Stimulated activated CD8-positive, alpha-beta memory T cell treated with anti-CD3 and anti-CD28 coated beads, Interleukin-12 subunit alpha, Interleukin-12 subunit beta, amount 100 ng/mL, for 24 hours (primary cell): Measurements from ENCODE around the gene ZG16.

Experiments
- DNase-seq: peaks from one replicate; pipeline ENCODE4 v3.0.0-alpha.2; 2020; ENCODE audit errors: extremely low read depth

The ZG16 gene

GRCh38 chr16:29821643-29822115, 43.6 kb downstream of the ZG16 start:
- no peak for DNase-seq

GRCh38 chr16:29824589-29825144, 46.6 kb downstream of the ZG16 start:
- DNase-seq = no peak

DNA sequence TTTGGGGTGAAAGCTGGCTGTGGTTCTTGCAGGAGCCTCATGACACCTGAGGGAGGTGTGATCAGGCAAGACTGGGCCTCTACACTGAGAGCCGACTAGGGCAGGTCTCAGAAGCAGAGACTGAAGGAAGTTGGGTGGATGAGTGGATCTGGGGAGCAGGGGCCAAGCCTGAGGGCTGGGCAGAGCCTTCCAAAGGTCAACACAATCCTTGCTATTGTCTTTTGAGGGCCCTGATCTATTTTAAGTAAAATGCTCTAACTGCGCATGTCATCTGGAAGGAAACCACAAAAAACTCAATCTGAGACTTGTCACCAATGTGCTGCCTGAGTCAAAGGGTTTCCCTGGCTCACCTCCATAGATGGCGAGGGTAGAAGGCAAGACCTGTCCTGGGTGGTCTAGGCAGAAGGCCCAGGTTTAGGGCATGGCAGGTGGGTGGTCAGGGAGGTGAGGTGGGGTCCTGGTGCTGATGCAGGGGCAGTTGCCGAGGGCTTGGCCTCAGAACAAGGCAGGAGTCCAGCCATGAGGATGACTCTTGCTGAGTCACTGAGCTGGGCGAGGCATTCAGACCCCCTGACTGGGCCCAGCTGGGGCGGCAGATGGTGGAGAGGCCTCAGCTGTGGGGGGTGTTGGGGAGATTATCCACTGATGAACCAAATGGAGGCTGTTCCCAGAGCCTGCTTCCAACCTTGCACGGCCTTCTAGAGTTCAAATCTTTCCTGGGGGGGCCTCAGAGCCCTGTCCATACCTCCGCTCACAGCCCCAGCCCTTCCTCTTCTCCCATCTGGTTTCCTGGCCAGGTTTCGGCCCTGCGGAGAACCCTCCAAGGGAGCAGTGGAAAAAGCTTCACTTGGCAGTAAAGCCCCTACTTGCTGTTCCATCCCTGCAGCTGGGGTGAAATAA, 47.3 kb downstream of the ZG16 start:
- no peak for DNase-seq

DNA sequence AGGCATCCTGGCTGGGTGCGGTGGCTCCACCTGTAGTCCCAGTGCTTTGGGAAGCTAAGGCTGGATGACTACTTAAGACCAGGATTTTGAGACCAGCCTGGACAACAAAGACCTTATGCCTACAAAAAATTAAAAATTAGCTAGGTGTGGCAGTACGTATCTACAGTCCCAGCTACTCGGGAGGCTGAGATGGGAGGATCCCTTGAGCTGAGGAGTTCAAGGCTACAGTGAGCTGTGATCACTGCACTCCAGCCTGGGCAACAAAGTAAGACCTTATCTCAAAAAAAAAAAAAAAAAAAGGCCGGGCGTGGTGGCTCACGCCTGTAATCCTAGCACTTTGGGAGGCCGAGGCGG, 48.3 kb downstream of the ZG16 start:
- no peak for DNase-seq

DNA sequence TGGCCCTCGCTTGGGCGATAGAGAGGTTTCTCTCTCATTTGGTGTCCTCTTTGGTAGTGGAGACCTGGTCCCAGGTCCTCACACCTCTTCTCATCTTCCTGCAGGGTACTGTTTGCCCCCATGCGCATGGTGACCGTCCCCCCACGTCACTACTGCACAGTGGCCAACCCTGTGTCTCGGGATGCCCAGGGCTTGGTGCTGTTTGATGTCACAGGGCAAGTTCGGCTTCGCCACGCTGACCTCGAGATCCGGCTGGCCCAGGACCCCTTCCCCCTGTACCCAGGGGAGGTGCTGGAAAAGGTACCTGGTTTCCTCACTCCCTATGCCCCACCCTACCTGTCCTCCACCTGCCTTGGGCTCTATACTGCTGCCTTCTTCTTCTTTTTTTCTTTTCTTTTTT, 52.7 kb downstream of the ZG16 start:
- no peak for DNase-seq

DNA sequence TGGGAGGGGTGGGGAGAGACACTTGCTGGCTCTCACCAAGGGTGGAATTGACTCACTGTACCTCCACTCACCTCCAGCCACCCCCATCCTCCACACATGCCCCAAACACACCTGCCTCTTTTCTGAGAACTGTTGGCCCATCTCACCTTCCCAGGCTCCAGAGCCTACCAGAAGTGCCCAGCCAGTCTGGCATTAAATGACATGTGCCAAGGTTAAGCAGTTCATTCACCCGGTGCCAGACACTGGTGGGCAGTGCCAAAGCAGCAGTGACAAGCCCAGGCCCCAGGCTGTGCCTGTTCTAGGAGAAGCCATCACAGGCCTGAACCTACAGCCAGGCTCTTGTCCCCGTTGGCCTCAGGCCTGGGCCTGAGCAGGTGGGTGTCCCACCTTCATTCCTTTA, 53.4 kb downstream of the ZG16 start:
- no peak for DNase-seq
